Hepatocyte (in vitro differentiated cells): ENCODE measurements around the gene CACTIN. TPM values are rescaled to one million over a fixed set of nuclear protein-coding genes. Genes with fewer than 3 reads are reported as not detected.

Experiments used
- DNase-seq: peaks from one replicate; pipeline ENCODE4 v3.0.0-alpha.2; 2016; ENCODE audit warnings: low spot score
- H2AFZ ChIP-seq: fragments of 200-600 bp; sonication (generic); 2 replicates; pipeline ENCODE4 v1.6.0; 2016; ENCODE audit warnings: antibody characterized with exemption, mild to moderate bottlenecking
- H3K27ac ChIP-seq: fragments of 200-600 bp; sonication (generic); 2 replicates; pipeline ENCODE4 v1.5.1; 2016; ENCODE audit warnings: mild to moderate bottlenecking
- H3K27me3 ChIP-seq: fragments of 200-600 bp; sonication (generic); 2 replicates; pipeline ENCODE4 v1.6.1; 2016
- H3K36me3 ChIP-seq: fragments of 200-600 bp; sonication (generic); replicated peaks from 2 replicates; pipeline ENCODE4 v1.5.1; 2016; ENCODE audit warnings: low read depth; ENCODE audit not compliant: insufficient read depth
- H3K4me1 ChIP-seq: fragments of 200-600 bp; sonication (generic); 2 replicates; pipeline ENCODE4 v1.5.1; 2016; ENCODE audit warnings: mild to moderate bottlenecking, moderate library complexity; ENCODE audit not compliant: insufficient read depth
- H3K4me2 ChIP-seq: fragments of 200-600 bp; sonication (generic); 2 replicates; pipeline ENCODE4 v1.6.0; 2016
- H3K4me3 ChIP-seq: fragments of 200-600 bp; sonication (generic); 2 replicates; pipeline ENCODE4 v1.5.1; 2016; ENCODE audit warnings: mild to moderate bottlenecking
- H3K79me2 ChIP-seq: fragments of 200-600 bp; sonication (generic); 2 replicates; pipeline ENCODE4 v1.6.0; 2017; ENCODE audit warnings: mild to moderate bottlenecking
- H3K9me2 ChIP-seq: fragments of 200-600 bp; sonication (generic); replicated peaks from 2 replicates; pipeline ENCODE4 v1.6.0; 2017; ENCODE audit warnings: mild to moderate bottlenecking; ENCODE audit not compliant: insufficient read depth
- H3K9me3 ChIP-seq: fragments of 200-600 bp; sonication (generic); 2 replicates; pipeline ENCODE4 v1.5.1; 2016; ENCODE audit warnings: low read depth, mild to moderate bottlenecking
- H4K20me1 ChIP-seq: fragments of 200-600 bp; sonication (generic); 2 replicates; pipeline ENCODE4 v1.6.0; 2016; ENCODE audit warnings: mild to moderate bottlenecking; ENCODE audit not compliant: insufficient read depth, poor library complexity, severe bottlenecking
- EZH2 ChIP-seq: fragments of 200-600 bp; sonication (generic); IDR thresholded peaks from 2 replicates; pipeline ENCODE4 v1.6.1; 2016; ENCODE audit warnings: antibody characterized with exemption, mild to moderate bottlenecking, borderline replicate concordance
- EZH2phosphoT487 ChIP-seq: fragments of 200-600 bp; sonication (generic); IDR thresholded peaks from one replicate; pipeline ENCODE4 v1.6.1; 2018; ENCODE audit warnings: antibody characterized with exemption, mild to moderate bottlenecking, low read depth, moderate library complexity; ENCODE audit not compliant: unreplicated experiment, severe bottlenecking
- WGBS: methylation state at CpG from one replicate; pipeline ENCODE4 v1.1.6; 2016; ENCODE audit warnings: low lambda C conversion rate; ENCODE audit errors: missing lambda C conversion rate; 5-methylcytosine and 5-hydroxymethylcytosine counted together
- polyA plus RNA-seq: library from polyadenylated mRNA; unstranded; fragments of >200 nt; fragmentation: Nextera tagmentation; extraction: Ambion mirVana; gene quantifications from 2 replicates; pipeline ENCODE4 v1.2.1, GENCODE V29; 2016
- total RNA-seq: library from RNA; depleted of rRNA; stranded (reverse); fragments of >200 nt; gene quantifications from 2 replicates; pipeline ENCODE4 v1.2.3, GENCODE V29; 2014
- TF ChIP-seq, protein P1 (sequence below): fragments of 200-600 bp; sonication (generic); IDR thresholded peaks from 2 replicates; pipeline ENCODE4 v1.5.1; 2016; ENCODE audit warnings: antibody characterized with exemption, mild to moderate bottlenecking; ENCODE audit not compliant: poor library complexity

CACTIN gene
- total and polyA plus RNA-seq, 2 experiments from 2014 or later = 15.7 to 18.3 TPM

DNA sequence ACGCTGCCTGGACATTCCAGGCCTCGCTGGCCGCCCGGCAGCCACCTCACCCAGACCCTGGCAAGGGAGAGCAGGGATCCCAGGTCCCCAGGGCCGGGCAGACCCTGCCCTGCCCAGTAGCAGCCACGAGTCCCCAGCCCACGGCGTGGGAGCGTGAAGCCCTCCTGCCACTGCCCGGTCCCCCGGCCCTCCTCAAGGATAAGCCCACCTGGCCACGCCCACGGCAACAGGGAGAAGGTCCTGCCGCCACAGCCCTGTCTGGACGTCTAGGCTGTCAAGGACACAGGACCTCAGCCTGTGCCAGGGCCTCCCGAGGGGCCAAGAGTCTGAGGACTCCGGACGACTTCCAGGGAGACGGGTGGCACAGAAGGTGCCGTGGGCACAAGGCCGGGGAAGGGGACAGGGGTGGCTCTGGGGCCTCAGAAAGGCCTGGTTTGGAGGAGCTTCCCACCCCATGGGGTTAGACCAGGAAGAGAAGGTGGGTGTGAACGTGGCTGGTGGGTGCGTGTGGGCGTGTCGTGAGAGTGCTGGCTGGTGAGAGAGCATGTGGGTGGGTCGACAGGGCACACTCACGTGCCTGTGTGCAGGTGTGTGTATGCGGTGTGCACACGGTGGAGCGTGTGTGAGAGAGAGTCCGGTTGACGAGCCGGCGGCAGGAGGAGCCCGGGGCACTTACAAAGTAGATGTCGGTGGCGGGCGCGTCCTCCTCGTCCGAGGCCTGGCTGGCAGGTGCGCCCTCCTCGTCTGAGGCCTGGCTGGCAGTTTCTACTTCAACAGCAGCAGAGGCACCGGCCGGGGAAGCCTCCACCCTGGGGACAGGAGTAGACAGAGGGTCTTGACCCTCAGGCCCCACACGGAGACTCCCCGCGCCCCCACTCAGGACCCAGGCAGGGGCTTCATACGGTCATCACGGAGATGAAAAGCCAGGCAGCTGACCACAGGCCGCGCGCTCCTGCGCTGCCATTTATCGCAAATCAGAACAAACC is 11.9 kb upstream of the CACTIN start:
- H3K27ac ChIP-seq = no peak overlapping the region
- no peak for DNase-seq
- no peak overlapping the region for H3K4me2 ChIP-seq
- no peak overlapping the region for H3K4me3 ChIP-seq
- WGBS = 97% methylated on average over 55 of the region's 55 CpGs
- H3K79me2 ChIP-seq = no peaks in the 10 kb centered on the region
- no peak overlapping the region for H2AFZ ChIP-seq
- no peaks in the 10 kb centered on the region for H3K36me3 ChIP-seq
- H3K9me2 ChIP-seq = no peaks in the 10 kb centered on the region
- H3K27me3 ChIP-seq = no peaks in the 10 kb centered on the region
- TF ChIP-seq, protein P1, sequence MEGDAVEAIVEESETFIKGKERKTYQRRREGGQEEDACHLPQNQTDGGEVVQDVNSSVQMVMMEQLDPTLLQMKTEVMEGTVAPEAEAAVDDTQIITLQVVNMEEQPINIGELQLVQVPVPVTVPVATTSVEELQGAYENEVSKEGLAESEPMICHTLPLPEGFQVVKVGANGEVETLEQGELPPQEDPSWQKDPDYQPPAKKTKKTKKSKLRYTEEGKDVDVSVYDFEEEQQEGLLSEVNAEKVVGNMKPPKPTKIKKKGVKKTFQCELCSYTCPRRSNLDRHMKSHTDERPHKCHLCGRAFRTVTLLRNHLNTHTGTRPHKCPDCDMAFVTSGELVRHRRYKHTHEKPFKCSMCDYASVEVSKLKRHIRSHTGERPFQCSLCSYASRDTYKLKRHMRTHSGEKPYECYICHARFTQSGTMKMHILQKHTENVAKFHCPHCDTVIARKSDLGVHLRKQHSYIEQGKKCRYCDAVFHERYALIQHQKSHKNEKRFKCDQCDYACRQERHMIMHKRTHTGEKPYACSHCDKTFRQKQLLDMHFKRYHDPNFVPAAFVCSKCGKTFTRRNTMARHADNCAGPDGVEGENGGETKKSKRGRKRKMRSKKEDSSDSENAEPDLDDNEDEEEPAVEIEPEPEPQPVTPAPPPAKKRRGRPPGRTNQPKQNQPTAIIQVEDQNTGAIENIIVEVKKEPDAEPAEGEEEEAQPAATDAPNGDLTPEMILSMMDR = no peak
- TF ChIP-seq EZH2 = no peak
- no peak for TF ChIP-seq EZH2phosphoT487
- H4K20me1 ChIP-seq = no peaks in the 10 kb centered on the region
- H3K9me3 ChIP-seq = no peaks in the 10 kb centered on the region
- H3K4me1 ChIP-seq = no peaks in the 10 kb centered on the region

DNA sequence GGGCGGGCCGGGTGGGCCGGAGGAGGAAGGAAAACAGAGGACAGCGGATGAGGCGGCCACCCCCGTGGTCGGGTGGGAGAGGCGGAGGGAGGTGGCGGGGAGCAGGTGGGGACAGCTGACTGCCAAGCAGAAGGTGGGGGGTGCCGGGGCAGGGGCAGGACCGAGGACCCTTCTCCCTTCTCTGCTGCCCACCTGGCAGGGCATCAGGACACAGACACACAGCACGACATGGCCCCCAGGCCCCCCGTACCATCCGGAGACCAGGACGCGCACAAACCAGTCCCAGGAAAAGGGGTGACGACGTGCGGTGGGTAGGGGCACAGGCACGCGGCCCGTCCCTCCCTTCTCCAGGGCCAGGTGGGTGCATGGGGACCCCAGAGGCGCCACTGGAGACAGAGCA is 11.0 kb upstream of the CACTIN start:
- Histone ChIP-seq H3K4me2 (no peak overlapping the region), H3K9me3 (no peaks in the 10 kb centered on the region), H3K36me3 (no peaks in the 10 kb centered on the region), H3K4me1 (no peaks in the 10 kb centered on the region), H3K79me2 (no peaks in the 10 kb centered on the region), H4K20me1 (no peaks in the 10 kb centered on the region), H3K27ac (no peak overlapping the region), H2AFZ (no peak overlapping the region), H3K9me2 (no peaks in the 10 kb centered on the region), H3K4me3 (no peak overlapping the region), H3K27me3 (no peaks in the 10 kb centered on the region)
- WGBS = 96% methylated on average over 17 of the region's 23 CpGs
- TF ChIP-seq, protein P1 = no peak
- TF ChIP-seq EZH2phosphoT487 (no peak), EZH2 (no peak)
- DNase-seq = no peak

DNA sequence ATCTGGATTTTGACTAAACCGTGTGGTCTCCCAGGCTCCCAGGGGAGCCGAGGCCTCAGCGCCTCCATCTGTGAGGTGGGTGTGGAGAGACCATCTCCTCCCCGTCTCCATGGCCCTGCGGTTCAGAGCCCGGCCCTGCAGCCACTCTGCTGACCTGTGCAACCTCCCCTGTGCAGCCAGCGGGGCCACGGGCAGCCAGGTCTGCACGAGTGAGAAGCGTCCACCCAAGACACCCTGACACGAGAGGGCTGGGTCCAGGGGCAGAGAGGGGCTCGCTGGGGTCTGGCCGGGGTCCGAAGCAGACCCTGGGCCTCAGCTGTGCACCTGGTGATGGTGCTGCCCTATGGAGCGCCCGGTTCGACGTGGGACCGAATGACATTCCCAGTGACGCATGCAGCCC is 10.4 kb upstream of the CACTIN start:
- no peak overlapping the region for H3K4me2 ChIP-seq
- no peaks in the 10 kb centered on the region for H3K9me2 ChIP-seq
- 92% methylated on average over 12 of the region's 20 CpGs for whole genome bisulfite sequencing
- no peak for TF ChIP-seq EZH2phosphoT487
- no peak for TF ChIP-seq EZH2
- TF ChIP-seq, protein P1 = no peak
- H3K4me3 ChIP-seq = no peak overlapping the region
- H2AFZ ChIP-seq = no peak overlapping the region
- H4K20me1 ChIP-seq = no peaks in the 10 kb centered on the region
- H3K9me3 ChIP-seq = no peaks in the 10 kb centered on the region
- H3K4me1 ChIP-seq = no peaks in the 10 kb centered on the region
- no peak overlapping the region for H3K27ac ChIP-seq
- DNase-seq = no peak
- H3K27me3 ChIP-seq = no peaks in the 10 kb centered on the region
- no peaks in the 10 kb centered on the region for H3K79me2 ChIP-seq
- no peaks in the 10 kb centered on the region for H3K36me3 ChIP-seq
